HEK293 (cell line): ENCODE measurements around the gene CIAO2A.

Experiments
- ZBTB8A ChIP-seq: fragments of 450-650 bp; formaldehyde crosslinking; IDR thresholded peaks from 2 replicates; pipeline ENCODE4 v1.5.1; 2016; ENCODE audit warnings: missing biosample characterization, missing genetic modification characterization
- ZFP41 ChIP-seq: fragments of 450-650 bp; formaldehyde crosslinking; IDR thresholded peaks from 2 replicates; pipeline ENCODE4 v1.5.1; 2016; ENCODE audit warnings: missing biosample characterization, missing genetic modification characterization, borderline replicate concordance
- ZNF184 ChIP-seq: fragments of 450-650 bp; IDR thresholded peaks from 2 replicates; pipeline ENCODE4 v1.5.1; 2018; ENCODE audit warnings: missing biosample characterization, mild to moderate bottlenecking, missing genetic modification characterization
- TF ChIP-seq, protein P1 (sequence below): fragments of 450-650 bp; formaldehyde crosslinking; IDR thresholded peaks from 2 replicates; pipeline ENCODE4 v1.5.1; 2016; ENCODE audit warnings: missing biosample characterization, missing genetic modification characterization

DNA sequence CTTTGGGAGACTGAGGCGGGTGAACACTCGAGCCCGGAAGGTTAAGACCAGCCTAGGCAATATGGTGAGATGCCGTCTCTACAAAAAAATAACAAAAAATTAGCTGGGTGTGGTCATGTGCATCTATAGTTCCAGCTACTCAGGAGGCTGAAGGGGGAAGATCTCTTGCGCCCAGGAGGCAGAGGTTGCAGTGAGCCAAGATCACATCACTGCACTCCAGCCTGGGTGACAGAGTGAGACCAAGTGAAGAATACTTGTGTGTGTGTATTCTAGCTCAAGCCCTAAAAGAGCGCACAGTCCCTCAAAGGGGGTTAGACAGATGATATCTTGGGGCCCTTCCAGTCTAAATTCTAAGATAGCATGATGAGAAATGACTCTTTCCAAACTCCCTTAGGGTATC lies 71.1 kb downstream of the CIAO2A start:
- no peak for TF ChIP-seq ZNF184 (tag by site-specific recombination)
- TF ChIP-seq, protein P1, sequence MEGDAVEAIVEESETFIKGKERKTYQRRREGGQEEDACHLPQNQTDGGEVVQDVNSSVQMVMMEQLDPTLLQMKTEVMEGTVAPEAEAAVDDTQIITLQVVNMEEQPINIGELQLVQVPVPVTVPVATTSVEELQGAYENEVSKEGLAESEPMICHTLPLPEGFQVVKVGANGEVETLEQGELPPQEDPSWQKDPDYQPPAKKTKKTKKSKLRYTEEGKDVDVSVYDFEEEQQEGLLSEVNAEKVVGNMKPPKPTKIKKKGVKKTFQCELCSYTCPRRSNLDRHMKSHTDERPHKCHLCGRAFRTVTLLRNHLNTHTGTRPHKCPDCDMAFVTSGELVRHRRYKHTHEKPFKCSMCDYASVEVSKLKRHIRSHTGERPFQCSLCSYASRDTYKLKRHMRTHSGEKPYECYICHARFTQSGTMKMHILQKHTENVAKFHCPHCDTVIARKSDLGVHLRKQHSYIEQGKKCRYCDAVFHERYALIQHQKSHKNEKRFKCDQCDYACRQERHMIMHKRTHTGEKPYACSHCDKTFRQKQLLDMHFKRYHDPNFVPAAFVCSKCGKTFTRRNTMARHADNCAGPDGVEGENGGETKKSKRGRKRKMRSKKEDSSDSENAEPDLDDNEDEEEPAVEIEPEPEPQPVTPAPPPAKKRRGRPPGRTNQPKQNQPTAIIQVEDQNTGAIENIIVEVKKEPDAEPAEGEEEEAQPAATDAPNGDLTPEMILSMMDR (tag by site-specific recombination) = no peak
- TF ChIP-seq ZBTB8A (tag by site-specific recombination) = no peak
- TF ChIP-seq ZFP41 (tag by site-specific recombination) = no peak
